NCI-H526 (cell line): ENCODE data around the gene CHD8.

Experiments used
- DNase-seq, 2 experiments: peaks; one replicate each; lab custom pipeline; 2025; lab: John Stamatoyannopoulos, UW

Gene CHD8

GRCh38 chr14:21437063-21437901, 18.6 kb downstream of the CHD8 start:
- DNase-seq = peak; percentile 99

- no peak for DNase-seq
Measured at GRCh38 chr14:21436567-21437062, 19.3 kb downstream of the CHD8 start.

DNA sequence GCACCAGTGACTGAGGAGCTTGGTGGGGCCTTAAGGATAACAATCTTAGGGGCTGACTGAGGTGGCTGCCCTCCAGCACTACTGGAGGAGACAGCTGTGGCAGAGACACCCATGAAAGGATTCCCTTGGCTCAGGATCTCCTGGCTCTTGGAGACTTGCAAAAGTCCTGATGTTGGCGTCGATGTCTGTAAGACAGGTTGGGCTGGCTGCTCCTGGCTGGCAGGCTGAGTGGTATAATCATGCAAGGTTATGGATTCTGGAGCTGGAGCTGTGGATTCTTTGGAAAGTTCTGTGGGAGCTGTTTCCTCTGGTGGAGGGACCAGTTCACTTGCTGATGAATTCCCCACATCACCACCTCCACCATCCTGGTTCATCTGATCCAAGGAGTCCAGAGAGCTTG, 24.8 kb downstream of the CHD8 start:
- no peak for DNase-seq

DNA sequence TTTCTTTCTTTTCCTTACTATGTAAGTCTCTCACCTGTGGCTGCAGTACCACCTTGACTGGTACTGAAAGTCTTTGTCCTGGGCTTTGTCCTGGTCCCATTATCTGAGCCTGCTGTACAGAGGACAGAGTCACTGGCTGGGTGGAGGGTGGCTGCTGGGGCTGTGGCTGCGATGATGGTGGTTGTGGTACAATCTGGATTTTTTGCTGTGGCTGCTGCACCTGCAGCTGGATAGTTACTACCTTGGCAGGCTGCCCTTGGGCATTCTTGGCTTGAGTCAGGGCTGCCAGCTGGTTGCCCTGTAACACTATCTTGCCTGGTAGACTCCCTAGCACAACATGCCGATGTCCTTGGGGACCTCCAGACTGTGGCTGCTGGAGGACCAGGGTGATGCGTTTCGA, 27.0 kb downstream of the CHD8 start:
- no peak for DNase-seq

GRCh38 chr14:21426692-21427091, 29.2 kb downstream of the CHD8 start:
- DNase-seq = no peak

DNA sequence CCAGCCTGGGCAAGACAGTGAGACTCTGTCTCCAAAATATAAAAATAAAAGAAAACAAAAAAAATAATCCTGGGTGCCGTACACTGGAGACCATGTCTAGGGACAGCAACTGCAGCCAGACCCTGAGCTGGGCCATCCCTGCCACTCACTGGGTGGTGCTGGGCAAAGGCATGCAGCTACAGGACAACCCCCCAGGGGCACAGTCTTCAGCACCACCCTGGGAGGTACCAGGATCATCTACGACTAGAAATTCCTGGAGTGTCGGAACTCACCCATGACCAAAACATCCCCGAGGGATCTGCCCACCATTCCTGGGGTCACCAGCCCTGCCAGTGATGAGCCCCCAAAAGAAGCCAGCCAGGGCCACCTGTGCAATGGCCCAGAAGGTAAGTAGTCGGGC, 36.4 kb downstream of the CHD8 start:
- no peak for DNase-seq

DNA sequence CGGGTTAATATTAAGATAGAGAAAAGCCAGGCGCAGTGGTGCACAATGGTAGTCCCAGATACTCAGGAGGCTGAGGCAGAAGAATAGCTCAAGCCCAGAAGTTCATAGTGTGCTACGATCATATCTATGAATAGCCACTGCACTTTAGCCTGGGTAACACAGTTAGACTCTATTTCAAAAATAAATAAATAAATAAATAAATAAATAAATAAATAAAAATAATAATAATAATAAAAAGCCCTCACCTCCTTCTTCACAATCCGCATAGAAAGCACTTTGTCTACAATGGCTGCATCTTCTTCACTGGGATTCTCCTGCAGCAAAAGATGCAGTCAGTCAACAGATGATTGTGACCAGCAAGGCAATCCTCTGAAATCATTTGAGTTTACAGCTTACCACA, 40.6 kb downstream of the CHD8 start:
- no peak for DNase-seq

DNA sequence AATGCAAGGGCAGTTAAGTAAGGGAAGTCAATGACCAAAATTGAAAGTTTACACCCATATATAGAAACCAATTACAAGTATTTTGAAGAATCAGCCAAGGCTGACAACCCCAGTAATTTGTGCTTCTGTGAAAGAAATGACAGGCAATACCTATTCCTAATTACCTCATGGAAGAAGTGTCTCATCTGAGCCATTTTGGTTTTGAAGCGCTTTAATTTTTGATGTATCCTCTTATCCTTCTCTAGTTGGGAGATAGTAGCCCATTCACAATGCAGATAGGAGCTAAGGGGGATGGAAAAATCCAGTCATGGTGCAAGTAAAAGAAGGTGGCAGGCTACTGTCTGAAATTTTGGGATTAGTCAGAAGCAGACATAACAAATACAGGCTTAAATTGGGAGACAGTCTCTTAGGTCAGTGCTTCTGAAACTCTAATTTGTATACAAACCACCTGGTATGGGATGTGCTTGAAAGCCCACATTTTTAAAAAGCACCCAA, 41.7 kb downstream of the CHD8 start:
- DNase-seq = no peak

GRCh38 chr14:21408147-21408546, 47.8 kb downstream of the CHD8 start:
- DNase-seq = no peak

DNA sequence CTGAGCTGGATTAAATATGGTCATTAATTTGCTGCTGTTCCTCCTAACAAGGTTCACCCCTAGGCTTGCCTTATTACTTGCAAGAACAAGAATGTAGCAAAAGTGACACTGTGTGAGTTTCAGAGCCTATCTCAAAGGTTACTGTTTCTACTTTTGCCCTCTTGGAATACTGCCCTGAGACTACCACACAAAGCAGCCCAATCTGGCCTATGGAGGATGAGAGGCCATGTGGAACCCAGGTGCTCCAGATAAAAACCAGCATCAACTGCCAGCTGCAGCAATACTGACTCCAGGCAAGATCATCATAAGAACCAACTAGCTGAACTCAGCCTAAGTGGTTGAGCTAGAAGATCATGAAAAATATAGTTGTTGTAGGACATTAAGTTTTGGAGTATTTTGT, 49.7 kb downstream of the CHD8 start:
- no peak for DNase-seq

DNA sequence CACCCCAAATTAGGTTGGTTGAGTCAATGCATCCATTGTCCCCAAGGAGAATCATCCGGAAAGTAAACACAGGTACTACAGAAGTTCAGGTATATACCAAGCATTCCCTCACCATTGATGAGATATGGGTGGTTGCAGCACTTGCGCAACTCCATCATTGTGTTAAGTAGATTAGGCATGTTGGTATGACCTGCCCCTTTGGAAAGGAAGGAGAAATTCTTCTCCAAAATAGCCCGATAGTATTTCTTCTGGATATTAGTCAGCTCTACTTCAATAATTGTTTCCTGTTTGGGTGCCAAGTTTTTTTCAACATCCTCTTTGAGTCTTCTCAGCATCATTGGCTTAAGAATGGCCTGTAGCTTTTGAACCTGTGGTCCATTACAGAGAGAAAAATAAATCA, 50.8 kb downstream of the CHD8 start:
- DNase-seq = no peak

DNA sequence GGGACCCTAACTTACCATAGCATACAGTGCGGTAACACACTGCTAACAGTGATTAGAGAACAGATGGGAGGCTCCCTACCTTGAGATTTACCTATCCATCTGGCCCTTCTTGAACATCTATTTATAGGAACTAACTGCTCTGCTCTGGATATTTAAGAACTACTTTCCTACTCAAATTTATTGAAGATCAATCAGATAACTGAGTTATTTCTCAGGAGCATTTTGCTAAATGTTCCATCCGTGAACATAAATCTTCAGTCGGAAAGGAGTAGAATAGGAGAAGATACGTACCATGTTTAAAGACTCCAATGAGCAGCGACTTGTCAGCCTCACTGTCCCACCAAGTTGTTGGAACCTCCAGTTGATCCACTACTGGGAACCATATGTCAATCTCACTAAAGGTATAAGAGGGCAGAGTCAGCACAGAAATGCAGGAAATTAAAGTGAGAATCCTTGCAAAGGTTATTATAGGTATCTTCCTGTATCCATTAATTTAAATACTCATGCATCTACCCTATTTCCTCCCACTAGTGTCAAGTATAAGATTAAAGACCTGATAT, 56.5 kb downstream of the CHD8 start:
- no peak for DNase-seq

DNA sequence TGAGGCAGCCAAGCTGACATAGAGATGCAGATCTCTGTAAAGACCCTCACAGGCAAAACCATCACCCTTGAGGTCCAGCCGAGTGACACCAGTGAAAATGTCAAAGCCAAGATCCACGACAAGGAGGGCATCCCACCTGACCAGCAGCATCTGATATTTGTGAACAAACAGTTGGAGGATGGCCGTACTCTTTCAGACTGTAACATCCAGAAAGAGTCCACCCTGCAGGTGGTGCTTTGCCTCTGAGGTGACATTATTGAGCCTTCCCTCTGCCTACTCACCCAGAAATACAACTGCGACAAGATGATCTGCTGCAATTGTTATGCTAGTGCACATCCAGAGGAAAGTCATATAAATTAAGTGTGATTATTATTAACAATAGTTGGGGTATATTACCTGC, 57.0 kb downstream of the CHD8 start:
- no peak for DNase-seq

GRCh38 chr14:21395450-21395849, 60.5 kb downstream of the CHD8 start:
- DNase-seq = no peak

DNA sequence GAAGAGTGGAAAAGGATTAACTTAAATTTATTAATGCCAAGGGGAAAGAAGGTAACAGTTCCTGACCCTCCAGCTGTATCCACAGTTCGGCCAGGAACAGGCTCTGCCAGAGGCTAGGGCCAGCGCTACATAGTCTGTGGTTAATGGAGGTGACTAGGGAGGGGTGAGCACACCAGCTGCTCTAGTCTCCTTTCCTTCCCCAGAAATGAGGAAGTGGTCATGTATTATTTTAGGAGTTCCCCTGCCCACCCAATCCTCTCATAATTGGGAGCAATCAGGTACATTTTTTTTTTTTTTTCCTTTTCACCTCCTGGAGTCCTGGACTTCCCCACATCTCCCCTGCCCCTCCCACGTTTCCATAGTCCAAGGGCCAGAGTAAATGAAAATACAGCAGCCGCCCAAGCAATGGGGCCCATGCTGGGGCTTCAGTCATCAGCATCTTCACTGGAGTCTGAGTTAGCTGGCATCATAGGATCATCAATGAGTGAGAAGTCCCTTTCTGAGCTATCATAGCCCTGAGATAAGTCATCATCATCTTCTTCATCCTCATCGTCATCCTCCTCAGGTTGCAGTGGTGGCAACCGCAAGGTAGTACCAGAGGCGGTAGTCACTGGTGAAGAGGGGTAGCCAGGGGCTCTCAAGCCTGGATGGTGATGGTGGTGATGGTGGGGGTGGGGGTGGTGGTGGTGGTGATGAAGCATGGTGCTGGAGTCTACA, 70.6 kb downstream of the CHD8 start:
- DNase-seq = no peak

DNA sequence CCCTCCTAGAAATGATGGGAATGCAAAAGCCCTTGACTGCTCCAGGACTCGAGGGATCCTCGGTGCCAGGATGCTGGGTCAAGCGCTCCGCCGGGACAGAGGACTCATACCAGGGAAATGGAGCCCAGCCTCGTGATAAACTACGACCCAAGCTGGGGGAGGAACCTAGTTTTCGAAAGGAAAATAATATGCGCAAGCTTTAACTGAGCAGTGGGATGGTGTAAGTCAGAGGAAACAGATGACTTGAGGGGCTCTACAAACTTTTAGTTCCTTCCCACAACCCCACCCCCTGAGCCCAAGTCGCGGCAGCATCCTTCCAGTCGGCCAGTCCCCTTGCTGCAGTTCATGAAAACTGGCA, 71.5 kb downstream of the CHD8 start:
- no peak for DNase-seq

DNA sequence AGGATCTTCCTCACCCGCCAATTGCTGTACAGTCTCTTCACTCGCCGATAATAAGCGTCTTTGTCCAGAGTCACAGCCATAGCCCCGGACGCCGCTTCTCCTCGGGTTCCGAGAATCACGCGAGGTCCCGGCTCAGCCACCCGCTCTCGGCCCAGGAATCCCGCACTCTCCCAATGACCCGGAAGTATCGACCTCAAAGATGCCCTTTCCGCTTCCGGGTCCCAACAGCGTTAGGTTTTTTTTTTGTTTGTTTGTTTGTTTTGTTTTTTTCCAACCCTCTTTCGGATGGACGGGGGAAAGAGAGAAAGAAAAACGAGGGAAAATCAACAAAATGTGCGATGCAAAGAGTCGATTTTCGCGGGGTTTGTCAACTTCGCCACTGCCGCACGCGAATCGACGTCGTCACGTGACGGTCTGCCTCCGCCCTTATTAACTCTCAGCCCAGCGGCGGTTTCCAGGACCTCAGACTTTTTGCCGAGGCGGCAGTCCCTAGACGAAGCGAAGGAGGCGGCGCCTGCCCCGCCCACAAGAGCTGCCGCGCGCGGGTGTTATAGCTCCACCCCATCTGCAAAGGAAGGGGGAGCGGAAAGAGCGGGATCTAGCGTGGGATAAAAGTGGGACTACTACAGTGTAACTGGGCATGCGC, 72.0 kb downstream of the CHD8 start, which contains the start of gene SUPT16H:
Gene SUPT16H (minus strand): TSS at position 172 of the 646 bp plus-strand sequence. CDS start 92 bp downstream, at position 80.
- peak; percentile 93 to 98 for DNase-seq

DNA sequence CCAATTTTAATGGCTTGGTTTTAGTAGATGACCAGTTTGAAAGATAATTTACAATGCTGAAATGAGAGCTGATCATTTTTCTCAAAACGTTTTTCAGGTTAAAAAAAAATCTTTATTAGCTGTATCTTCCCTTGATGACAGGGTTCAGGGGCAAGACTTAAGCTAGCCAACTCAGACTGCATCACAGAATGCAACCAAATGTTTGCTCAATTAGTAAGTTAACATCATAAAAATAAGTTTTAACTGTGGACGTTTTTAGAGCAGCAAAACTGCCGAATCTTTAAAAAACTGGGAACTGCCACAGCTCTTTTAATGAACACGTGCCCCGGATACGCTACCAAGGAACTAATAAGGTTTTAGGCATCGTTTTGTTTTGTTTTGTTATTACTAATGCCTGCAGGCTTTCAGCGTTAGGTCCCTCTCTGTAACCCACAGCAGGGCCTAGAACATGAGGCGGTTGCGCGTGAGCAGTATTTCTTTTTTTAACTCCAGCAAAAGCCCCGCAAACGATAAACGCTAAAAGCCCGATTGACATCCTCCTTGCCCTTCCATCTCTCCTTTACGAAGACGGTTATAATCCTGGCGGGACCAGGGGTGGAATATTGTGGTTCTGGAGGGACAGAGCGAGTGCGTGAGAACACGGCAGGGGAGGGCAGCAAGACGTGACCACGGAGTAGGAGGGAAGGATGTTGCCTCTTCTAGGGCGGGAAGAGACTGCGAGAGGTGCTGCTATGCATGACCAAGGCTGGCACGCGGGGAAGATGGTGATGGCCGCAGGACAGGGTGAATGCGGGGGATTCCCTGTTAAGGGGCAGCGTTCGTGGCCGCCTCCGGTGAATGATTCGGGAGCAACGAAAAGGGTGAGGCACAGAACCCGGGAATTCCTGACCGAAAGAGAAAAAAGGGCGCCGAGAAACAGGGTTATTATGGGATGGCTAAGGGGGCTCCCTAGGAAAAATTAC, 72.8 kb downstream of the CHD8 start:
- DNase-seq = peak; percentile 41 to 62

DNA sequence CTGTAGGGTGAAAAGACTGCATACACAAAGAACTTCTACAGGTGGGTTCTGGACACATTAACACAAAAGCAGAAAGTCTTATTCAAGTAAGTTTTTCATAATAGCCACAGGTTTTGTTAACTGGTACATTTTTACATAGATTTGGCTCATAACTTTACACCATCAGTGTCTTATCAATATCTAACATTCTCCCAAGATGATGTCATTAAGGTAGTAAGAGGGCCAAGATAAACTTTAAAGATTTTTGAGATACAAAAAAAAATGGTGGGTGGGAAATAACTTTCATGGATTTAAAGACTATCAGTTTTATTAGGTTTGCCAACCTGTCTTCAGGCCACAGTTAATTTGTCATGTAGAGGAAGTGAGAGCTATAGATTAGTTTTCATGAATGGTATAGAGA, 73.8 kb downstream of the CHD8 start:
- no peak for DNase-seq

DNA sequence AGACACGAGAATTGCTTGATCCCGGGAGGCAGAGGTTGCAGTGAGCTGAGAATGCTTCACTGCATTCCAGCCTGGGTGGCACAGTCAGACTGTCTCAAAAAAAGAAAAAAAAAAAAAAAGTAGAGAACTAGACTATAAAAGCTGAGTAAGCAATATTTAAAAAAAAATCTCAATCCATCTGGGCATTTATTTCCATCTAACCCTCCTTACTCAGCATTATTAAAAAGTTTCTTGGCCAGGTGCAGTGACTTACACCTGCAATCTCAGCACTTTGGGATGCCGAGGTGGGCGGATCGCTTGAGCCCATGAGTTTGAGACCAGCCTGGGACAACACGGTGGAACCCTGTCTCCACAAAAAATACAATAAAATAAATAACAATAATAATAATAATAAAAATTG, 76.6 kb downstream of the CHD8 start:
- DNase-seq = no peak

GRCh38 chr14:21373980-21374379, 81.9 kb downstream of the CHD8 start:
- DNase-seq = no peak
